COLO668 (cell line): ENCODE data around the gene MYO1D.
"Not testable (repeated sequence)": the region's sequence is repeated elsewhere in the genome, so short reads cannot be mapped to it uniquely, and the experiment has no call there.

Experiments
- DNase-seq: peaks from one replicate; lab custom pipeline; 2025; ENCODE audit not compliant: unreplicated experiment; lab: John Stamatoyannopoulos, UW

The MYO1D gene

DNA sequence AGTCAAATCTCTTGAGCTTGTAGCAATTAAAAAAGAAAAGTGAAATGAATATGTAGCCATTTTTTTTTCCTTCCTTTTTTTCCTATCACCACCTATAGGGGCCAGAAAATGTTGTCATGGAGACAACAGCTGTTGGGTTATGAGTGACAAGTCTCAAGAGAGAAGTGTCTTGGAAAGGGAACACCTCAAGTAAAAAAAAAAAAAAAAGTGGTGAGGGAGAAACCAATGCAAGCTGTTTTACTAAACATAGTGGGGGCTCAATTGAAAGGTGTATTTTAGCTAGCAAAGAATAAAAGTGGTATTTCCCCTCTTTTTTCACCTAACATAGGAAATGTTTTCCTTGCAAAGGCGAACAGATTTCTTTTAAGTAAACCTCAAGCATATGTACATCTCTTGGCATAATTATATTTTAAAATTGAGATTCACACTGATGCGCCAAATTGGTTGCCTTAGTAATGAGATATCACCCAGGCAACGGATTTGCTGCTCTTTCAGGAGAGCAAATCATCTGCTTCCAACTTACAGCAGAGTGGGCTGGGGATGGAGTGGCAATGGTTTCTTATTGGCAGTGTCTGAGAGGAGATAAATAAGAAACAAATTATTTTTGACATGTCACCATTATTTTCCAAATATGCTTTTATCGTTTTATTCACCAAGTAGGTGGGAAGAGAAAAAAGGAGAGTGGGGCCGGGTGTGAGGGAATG is 183.6 kb downstream of the MYO1D start:
- DNase-seq, result no peak

DNA sequence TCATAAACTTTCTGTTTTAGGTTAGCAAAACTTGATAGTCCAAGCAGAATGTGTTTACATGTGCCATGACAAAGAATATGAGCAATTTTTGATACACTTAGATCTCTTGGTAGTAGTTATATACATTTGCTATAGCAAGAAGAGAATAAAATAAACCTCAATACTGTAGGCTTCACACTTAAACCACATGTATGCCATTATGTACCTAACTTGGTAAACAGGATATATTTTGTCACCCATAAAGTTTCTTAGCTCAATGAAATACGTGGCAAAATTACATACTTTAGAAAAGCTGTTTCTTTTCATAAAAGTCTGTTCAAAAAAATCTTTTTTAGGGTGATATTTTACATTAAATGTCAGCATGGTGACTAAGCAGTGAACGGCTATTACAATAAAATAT is 184.7 kb downstream of the MYO1D start:
- no peak for DNase-seq

DNA sequence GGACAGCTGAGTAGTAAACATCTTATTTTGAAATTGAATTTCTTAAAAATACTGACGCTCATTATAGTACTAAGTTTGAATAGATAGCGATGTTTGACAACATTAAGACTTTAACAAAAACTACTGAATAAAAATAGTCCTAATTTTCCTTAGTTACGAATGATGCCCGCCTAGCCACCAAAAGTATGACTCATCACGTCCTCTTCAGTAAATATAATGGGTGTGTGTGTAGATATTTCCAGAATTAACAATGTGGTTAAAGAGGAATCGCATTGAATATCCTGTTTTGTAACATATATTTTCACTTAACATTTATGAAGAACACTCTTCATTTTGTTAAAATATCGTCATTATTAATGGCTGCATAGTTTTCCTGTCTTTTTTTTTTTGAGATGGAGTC is 187.6 kb downstream of the MYO1D start:
- DNase-seq, result no peak

- no peak for DNase-seq
These were observed 188.7 kb downstream of the MYO1D start for GRCh38 chr17:32688221-32688620.

GRCh38 chr17:32684087-32684958 is 192.6 kb downstream of the MYO1D start:
- DNase-seq, result no peak

GRCh38 chr17:32673964-32674363 is 203.0 kb downstream of the MYO1D start:
- no peak for DNase-seq

GRCh38 chr17:32672711-32673110 is 204.2 kb downstream of the MYO1D start:
- no peak for DNase-seq

DNA sequence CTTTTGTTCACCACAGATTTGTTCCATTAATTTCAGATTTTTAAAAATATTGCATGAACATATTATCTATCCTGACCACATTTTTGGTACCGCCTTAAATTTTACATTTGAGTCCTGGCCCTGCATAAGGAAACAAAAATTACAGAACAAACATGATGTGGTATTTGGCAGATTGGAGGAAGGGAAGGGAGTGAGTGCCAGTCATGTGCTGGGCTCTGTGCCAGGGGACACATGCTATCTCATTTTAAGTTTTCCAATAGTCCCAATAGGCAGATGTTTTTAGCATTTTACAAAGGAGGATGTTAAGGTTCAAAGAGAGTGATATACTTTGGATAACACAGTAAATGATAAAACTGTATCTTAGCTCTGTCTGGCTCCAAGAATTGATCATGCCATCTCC is 205.0 kb downstream of the MYO1D start:
- no peak for DNase-seq

DNA sequence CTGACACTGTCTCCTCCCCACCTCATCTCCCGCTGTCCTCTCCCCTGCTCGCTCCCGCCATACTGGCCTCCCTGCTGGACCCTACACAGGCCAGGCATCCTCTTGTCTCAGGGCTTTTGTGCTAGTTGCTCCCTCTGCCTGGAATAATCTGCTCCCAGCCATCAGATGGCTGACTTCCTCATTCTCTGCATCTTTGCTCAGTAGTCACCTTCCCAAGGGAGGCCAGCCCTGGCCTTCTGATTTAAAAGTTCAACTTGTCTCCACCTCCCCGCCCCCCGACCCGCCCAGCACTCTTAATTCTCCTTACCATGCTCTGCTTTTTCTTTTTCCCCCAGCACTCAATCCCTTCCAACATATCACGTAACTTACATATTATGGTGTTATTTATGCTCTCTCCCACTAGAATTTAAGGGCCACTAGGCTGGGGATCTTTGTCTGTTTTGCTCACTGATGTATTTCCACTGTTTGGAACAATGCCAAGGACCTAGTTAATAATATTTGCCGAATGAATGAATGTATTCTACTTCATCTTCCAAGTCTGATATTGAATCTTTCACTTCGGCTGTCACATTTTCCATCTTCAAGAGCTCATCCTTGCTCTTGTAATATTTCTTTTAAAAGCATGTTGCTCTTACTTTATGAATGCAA is 211.9 kb downstream of the MYO1D start:
- DNase-seq, result no peak

DNA sequence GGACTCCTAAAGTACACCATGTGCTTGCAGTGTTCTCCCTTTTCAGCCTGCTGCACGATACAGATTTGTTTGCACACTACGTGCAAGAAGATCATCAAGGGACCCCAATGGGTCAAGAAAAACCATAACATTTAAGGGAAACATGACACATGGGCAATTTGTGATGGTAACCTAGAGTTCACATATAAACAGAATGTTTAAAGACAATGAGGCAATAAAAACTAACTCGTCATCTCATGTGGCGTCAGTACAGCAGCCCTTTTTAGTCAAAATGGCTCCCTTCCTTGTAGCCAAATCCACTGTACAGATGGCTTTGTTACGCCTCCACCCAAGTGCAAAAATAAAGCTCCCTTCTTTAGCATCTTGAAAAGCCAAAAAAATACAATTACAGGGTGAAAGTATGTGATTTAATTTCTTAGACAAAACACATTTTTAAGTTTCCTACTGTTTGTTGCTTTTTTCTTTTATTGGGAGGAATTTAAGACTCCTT is 216.4 kb downstream of the MYO1D start:
- no peak for DNase-seq

GRCh38 chr17:32659419-32659842 is 217.5 kb downstream of the MYO1D start:
- peak; percentile 45 for DNase-seq

- DNase-seq, result no peak
These were observed 218.2 kb downstream of the MYO1D start for GRCh38 chr17:32658470-32659418.

DNA sequence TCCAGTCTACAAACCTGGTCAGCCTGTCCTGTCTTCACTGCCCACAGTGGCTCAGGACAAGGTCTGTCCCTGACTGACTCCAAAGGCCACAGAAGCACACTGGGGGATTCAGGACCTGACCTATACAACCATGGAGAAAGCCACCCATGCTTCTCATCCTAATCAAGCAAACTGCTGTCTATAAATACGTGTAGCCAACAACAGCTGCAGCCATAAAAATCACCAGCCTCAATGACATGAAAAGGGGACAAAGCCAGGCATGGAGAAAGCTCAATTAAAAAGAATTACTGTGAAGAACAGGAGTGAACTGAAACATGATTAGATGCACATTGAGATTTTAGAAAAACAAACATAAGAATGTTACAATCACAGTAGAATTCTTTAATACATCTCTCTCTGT is 220.0 kb downstream of the MYO1D start:
- DNase-seq, result no peak

- no peak for DNase-seq
These were observed 222.6 kb downstream of the MYO1D start for GRCh38 chr17:32654324-32654723.

GRCh38 chr17:32651084-32651483 is 225.8 kb downstream of the MYO1D start:
- no peak for DNase-seq

GRCh38 chr17:32648450-32648849 is 228.5 kb downstream of the MYO1D start:
- no peak for DNase-seq

DNA sequence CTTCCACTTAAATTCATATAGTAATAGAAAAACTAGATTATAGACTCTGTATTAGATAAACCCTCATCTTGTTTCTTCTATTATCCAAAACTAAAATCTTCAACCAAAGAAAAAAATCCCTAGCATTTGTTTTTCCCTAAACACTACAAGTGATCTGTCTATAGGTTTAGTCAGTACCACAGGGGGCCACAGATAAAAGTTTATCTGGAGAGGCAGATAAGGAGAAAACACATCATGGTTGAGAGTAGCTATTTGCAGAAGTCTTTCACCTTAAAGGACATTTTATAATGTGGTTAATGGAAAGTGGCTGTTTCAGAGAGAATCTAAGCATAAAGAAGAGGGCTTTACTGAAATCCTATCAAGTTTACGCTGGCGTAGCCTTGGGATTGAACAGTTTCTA is 230.0 kb downstream of the MYO1D start:
- DNase-seq, result no peak

DNA sequence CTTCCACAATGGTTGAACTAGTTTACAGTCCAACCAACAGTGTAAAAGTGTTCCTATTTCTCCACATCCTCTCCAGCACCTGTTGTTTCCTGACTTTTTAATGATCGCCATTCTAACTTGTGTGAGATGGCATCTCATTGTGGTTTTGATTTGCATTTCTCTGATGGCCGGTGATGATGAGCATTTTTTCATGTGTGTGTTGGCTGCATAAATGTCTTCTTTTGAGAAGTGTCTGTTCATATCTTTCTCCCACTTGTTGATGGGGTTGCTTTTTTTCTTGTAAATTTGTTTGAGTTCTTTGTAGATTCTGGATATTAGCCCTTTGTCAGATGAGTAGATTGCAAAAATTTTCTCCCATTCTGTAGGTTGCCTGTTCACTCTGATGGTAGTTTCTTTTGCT is 235.4 kb downstream of the MYO1D start:
- DNase-seq, result not testable (repeated sequence)

- DNase-seq, result no peak
These were observed 240.2 kb downstream of the MYO1D start for GRCh38 chr17:32636598-32637218.

DNA sequence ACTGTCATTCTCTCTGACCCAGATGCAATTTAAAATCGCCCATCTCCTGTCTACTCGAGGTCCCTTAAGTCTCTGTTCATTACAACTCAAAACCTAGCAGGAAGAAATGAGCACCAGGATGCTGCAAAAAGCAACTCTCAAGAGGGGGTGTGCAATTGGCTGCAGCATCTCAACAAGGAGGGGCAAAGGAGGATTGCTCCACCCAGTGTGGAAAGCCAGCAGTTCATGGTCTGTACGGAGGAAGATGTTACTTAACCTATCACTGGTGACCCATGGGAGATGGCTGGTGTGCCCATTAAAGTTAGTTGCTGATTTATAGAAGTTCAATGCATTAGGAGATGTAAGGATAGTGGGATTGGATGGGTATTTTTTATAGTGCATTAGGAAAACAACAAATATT is 242.8 kb downstream of the MYO1D start:
- DNase-seq, result no peak
